ENCODE results near the gene IFITM1.
A peak's percentile ranks its signal among the peaks of the same experiment; 100 is the strongest.
"Not testable (repeated sequence)": the region's sequence is repeated elsewhere in the genome, so short reads cannot be mapped to it uniquely, and the experiment has no call there.

Gene IFITM1

GRCh38 chr11:285021-285893 is 28.6 kb upstream of the IFITM1 start:
- H3K23ac ChIP-seq (ENCODE audit: low read length): no peak overlapping the region
- no peak overlapping the region for H3K4ac ChIP-seq (ENCODE audit: low read depth, low read length)
- no peak overlapping the region for H3K18ac ChIP-seq (ENCODE audit: low read length)
- H3K79me2 ChIP-seq (ENCODE audit: control insufficient read depth, insufficient read depth, low read length): no peaks in the 10 kb centered on the region
- no CpG with 5 or more reads among the region's 29 CpGs for WGBS (ENCODE audit: extremely low coverage, insufficient coverage, low lambda C conversion rate)
- no peak overlapping the region for H2BK5ac ChIP-seq (ENCODE audit: low read length)
- no peak overlapping the region for H3K9ac ChIP-seq (ENCODE audit: low read length)
- H3K36me3 ChIP-seq (ENCODE audit: control insufficient read depth, insufficient read depth, low read length): no peaks in the 10 kb centered on the region
- H4K5ac ChIP-seq (ENCODE audit: low read length): no peak overlapping the region
- no peaks in the 10 kb centered on the region for H3K27me3 ChIP-seq (ENCODE audit: insufficient read depth, low read length, poor library complexity)
- H3K79me1 ChIP-seq (ENCODE audit: low read length): no peaks in the 10 kb centered on the region
- no peak overlapping the region for H2BK15ac ChIP-seq (replicated peaks; ENCODE audit: low read depth)
- H3K4me2 ChIP-seq (ENCODE audit: low read length): no peak overlapping the region
- no peak overlapping the region for H3K56ac ChIP-seq (ENCODE audit: low read length)
- H3K27ac ChIP-seq (ENCODE audit: low read depth, low read length): no peak overlapping the region
- DNase-seq: no peak
- H3K4me1 ChIP-seq (ENCODE audit: control insufficient read depth, low read depth, low read length): peaks cover 4% of the 10 kb centered on the region
- no peak overlapping the region for H3K4me3 ChIP-seq (ENCODE audit: low read length)
- H2BK120ac ChIP-seq (ENCODE audit: low read depth, low read length): no peak overlapping the region
- H4K8ac ChIP-seq (ENCODE audit: low read depth, low read length): no peak overlapping the region
- H2AK5ac ChIP-seq (ENCODE audit: low read length): no peak overlapping the region

DNA sequence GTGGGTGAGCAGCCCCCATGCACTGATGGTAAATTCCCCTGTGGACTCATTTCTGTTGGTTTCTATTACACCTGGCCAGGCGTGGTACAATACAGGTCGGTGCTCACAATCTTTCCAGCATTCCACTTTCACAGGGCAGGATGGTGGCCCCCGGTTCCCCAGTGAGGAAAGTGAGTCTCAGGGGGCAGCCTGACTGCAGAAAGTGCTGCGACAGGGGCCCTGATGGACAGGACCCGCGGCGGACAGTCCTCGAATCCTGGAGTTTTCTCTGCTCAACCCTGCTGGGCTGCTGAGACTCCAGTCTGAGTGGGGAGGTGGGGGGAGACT is 28.0 kb upstream of the IFITM1 start:
- Histone ChIP-seq H2BK5ac (ENCODE audit: low read length) (no peak overlapping the region), H3K4ac (ENCODE audit: low read depth, low read length) (no peak overlapping the region), H3K79me1 (ENCODE audit: low read length) (peaks cover 1% of the 10 kb centered on the region), H2BK120ac (ENCODE audit: low read depth, low read length) (no peak overlapping the region), H3K56ac (ENCODE audit: low read length) (no peak overlapping the region), H2BK15ac (replicated peaks; ENCODE audit: low read depth) (no peak overlapping the region), H3K27me3 (ENCODE audit: insufficient read depth, low read length, poor library complexity) (no peaks in the 10 kb centered on the region), H4K5ac (ENCODE audit: low read length) (no peak overlapping the region), H3K36me3 (ENCODE audit: control insufficient read depth, insufficient read depth, low read length) (no peaks in the 10 kb centered on the region), H2AK5ac (ENCODE audit: low read length) (no peak overlapping the region), H4K8ac (ENCODE audit: low read depth, low read length) (no peak overlapping the region), H3K4me1 (ENCODE audit: control insufficient read depth, low read depth, low read length) (peaks cover 8% of the 10 kb centered on the region), H3K18ac (ENCODE audit: low read length) (no peak overlapping the region), H3K9ac (ENCODE audit: low read length) (no peak overlapping the region), H3K23ac (ENCODE audit: low read length) (no peak overlapping the region), H3K27ac (ENCODE audit: low read depth, low read length) (no peak overlapping the region), H3K4me3 (ENCODE audit: low read length) (no peak overlapping the region), H3K4me2 (ENCODE audit: low read length) (no peak overlapping the region), H3K79me2 (ENCODE audit: control insufficient read depth, insufficient read depth, low read length) (no peaks in the 10 kb centered on the region)
- no peak for DNase-seq
- no CpG with 5 or more reads among the region's 8 CpGs for WGBS (ENCODE audit: extremely low coverage, insufficient coverage, low lambda C conversion rate)

GRCh38 chr11:286977-287820 is 26.6 kb upstream of the IFITM1 start:
- not testable (repeated sequence) for H3K4me3 ChIP-seq (ENCODE audit: low read length); H3K9ac ChIP-seq (ENCODE audit: low read length); H2BK120ac ChIP-seq (ENCODE audit: low read depth, low read length); H3K36me3 ChIP-seq (ENCODE audit: control insufficient read depth, insufficient read depth, low read length); H2AK5ac ChIP-seq (ENCODE audit: low read length); H3K4me2 ChIP-seq (ENCODE audit: low read length); DNase-seq; H2BK15ac ChIP-seq (replicated peaks; ENCODE audit: low read depth); H3K27ac ChIP-seq (ENCODE audit: low read depth, low read length); H2BK5ac ChIP-seq (ENCODE audit: low read length); H4K5ac ChIP-seq (ENCODE audit: low read length); H3K18ac ChIP-seq (ENCODE audit: low read length); H3K23ac ChIP-seq (ENCODE audit: low read length); H3K79me2 ChIP-seq (ENCODE audit: control insufficient read depth, insufficient read depth, low read length); H4K8ac ChIP-seq (ENCODE audit: low read depth, low read length); H3K79me1 ChIP-seq (ENCODE audit: low read length); H3K27me3 ChIP-seq (ENCODE audit: insufficient read depth, low read length, poor library complexity); H3K4ac ChIP-seq (ENCODE audit: low read depth, low read length)
- WGBS (ENCODE audit: extremely low coverage, insufficient coverage, low lambda C conversion rate): no CpG with 5 or more reads among the region's 27 CpGs
- Histone ChIP-seq H3K56ac (ENCODE audit: low read length) (peak overlapping the region; percentile 88), H3K4me1 (ENCODE audit: control insufficient read depth, low read depth, low read length) (peaks cover 12% of the 10 kb centered on the region)

GRCh38 chr11:287821-288477 is 25.9 kb upstream of the IFITM1 start:
- Histone ChIP-seq H3K4me3 (ENCODE audit: low read length) (peak overlapping the region; percentile 36), H4K8ac (ENCODE audit: low read depth, low read length) (no peak overlapping the region), H3K4ac (ENCODE audit: low read depth, low read length) (no peak overlapping the region), H3K27me3 (ENCODE audit: insufficient read depth, low read length, poor library complexity) (no peaks in the 10 kb centered on the region), H3K79me2 (ENCODE audit: control insufficient read depth, insufficient read depth, low read length) (no peaks in the 10 kb centered on the region), H2BK120ac (ENCODE audit: low read depth, low read length) (no peak overlapping the region), H3K27ac (ENCODE audit: low read depth, low read length) (no peak overlapping the region), H2BK15ac (replicated peaks; ENCODE audit: low read depth) (no peak overlapping the region), H4K5ac (ENCODE audit: low read length) (no peak overlapping the region), H3K9ac (ENCODE audit: low read length) (peak overlapping the region; percentile 75), H3K36me3 (ENCODE audit: control insufficient read depth, insufficient read depth, low read length) (no peaks in the 10 kb centered on the region), H3K18ac (ENCODE audit: low read length) (peak overlapping the region; percentile 52), H3K79me1 (ENCODE audit: low read length) (peaks cover 1% of the 10 kb centered on the region), H2AK5ac (ENCODE audit: low read length) (no peak overlapping the region), H3K56ac (ENCODE audit: low read length) (peak overlapping the region; percentile 88), H3K4me2 (ENCODE audit: low read length) (peak overlapping the region; percentile 71), H3K23ac (ENCODE audit: low read length) (no peak overlapping the region), H3K4me1 (ENCODE audit: control insufficient read depth, low read depth, low read length) (peaks cover 12% of the 10 kb centered on the region), H2BK5ac (ENCODE audit: low read length) (no peak overlapping the region)
- DNase-seq: no peak
- no CpG with 5 or more reads among the region's 41 CpGs for WGBS (ENCODE audit: extremely low coverage, insufficient coverage, low lambda C conversion rate)

- Histone ChIP-seq H2BK120ac (ENCODE audit: low read depth, low read length) (peak within 1 kb of the TSS; percentile 39), H2BK15ac (replicated peaks; ENCODE audit: low read depth) (no peak within 1 kb of the TSS), H2BK5ac (ENCODE audit: low read length) (no peak within 1 kb of the TSS), H3K4me3 (ENCODE audit: low read length) (peak within 1 kb of the TSS; percentile 36), H3K4me1 (ENCODE audit: control insufficient read depth, low read depth, low read length) (peaks cover 12% of the 10 kb centered on the region), H3K27ac (ENCODE audit: low read depth, low read length) (no peak within 1 kb of the TSS), H3K18ac (ENCODE audit: low read length) (peak within 1 kb of the TSS; percentile 56), H3K9ac (ENCODE audit: low read length) (peak within 1 kb of the TSS; percentile 75), H3K56ac (ENCODE audit: low read length) (peak within 1 kb of the TSS; percentile 88), H3K4ac (ENCODE audit: low read depth, low read length) (peak within 1 kb of the TSS; percentile 66), H2AK5ac (ENCODE audit: low read length) (no peak within 1 kb of the TSS), H3K79me1 (ENCODE audit: low read length) (peaks cover 1% of the 10 kb centered on the region), H3K79me2 (ENCODE audit: control insufficient read depth, insufficient read depth, low read length) (no peaks in the 10 kb centered on the region), H4K5ac (ENCODE audit: low read length) (no peak within 1 kb of the TSS), H3K4me2 (ENCODE audit: low read length) (peak within 1 kb of the TSS; percentile 71), H3K27me3 (ENCODE audit: insufficient read depth, low read length, poor library complexity) (no peaks in the 10 kb centered on the region), H3K36me3 (ENCODE audit: control insufficient read depth, insufficient read depth, low read length) (peaks cover 5% of the 10 kb centered on the region), H3K23ac (ENCODE audit: low read length) (peak within 1 kb of the TSS; percentile 90), H4K8ac (ENCODE audit: low read depth, low read length) (no peak within 1 kb of the TSS)
- DNase-seq: no peak
- no CpG with 5 or more reads among the region's 112 CpGs for WGBS (ENCODE audit: extremely low coverage, insufficient coverage, low lambda C conversion rate)
Observed at GRCh38 chr11:288478-289397, 25.1 kb upstream of the IFITM1 start, which contains the start of gene PGGHG. Gene PGGHG (plus strand): TSS chr11:289126. CDS start chr11:289817, 691 bp downstream.
